Measurements from ENCODE around the gene SLC38A8.

DNA sequence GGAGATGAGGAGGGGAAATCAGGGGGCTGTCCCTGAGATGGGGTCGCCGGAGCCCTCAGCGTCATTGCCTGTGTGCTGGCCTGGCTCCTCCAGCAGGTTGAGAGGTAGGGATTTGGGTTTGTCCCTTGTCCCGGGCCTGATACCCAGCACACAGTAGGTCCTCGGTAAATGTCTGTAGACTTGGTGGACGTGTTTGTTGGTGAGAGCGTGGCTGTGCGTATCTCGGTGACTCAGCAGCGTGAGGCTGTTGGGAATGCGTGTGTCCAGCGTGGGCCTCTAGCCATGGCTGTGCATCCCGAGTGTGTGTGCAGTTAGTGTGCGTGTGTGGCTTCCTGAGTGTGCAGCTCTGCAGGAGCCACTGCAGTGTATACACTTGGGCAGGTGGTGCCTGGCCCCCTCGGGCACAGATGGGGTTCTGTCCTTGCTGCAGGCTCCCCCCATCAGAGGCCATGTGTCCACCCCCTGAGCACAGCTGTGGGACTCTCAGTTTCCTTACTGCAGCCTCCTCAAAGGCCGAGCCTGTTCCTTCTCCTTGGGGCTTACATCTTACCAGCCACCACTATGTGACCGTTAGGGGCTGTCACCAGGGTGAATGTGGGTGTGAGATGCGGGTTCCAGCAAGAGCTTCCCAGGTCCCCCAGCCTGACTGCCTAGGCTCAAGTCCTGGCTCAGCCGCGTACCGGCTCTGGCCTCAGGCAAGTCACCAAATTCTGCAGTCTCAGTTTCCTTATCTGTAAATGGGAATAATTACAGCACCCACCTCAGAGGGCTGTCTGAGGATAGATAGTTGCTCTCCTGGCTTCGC is 68.8 kb downstream of the SLC38A8 start:
- TF ChIP-seq BHLHE40 (IDR thresholded peaks at IDR 0.05; ENCODE audit: borderline replicate concordance) (no peak), PKNOX1 (IDR thresholded peaks at IDR 0.05) (no peak), HDGF (IDR thresholded peaks at IDR 0.05; ENCODE audit: borderline replicate concordance) (no peak), ZNF384 (IDR thresholded peaks at IDR 0.05) (no peak), FOXK2 (IDR thresholded peaks at IDR 0.05) (no peak), L3MBTL2 (conservative IDR thresholded peaks at IDR 0.05) (no peak), FOXM1 (IDR thresholded peaks at IDR 0.05; ENCODE audit: borderline replicate concordance) (no peak), ELF4 (IDR thresholded peaks at IDR 0.05) (no peak)
